GM12874 (cell line): Measurements from ENCODE around the gene BEX2.

Source experiments
- CTCF ChIP-seq: IDR thresholded peaks from 2 replicates; pipeline ENCODE4 v1.5.1; 2011; ENCODE audit warnings: low read depth, mild to moderate bottlenecking, control low read depth, low read length, moderate library complexity; ENCODE audit not compliant: insufficient read depth

The BEX2 gene

GRCh38 chrX:103343105-103343504, 32.3 kb upstream of the BEX2 start:
- TF ChIP-seq CTCF = peak; percentile 40

GRCh38 chrX:103338663-103339062, 27.9 kb upstream of the BEX2 start:
- TF ChIP-seq CTCF = no peak

GRCh38 chrX:103330681-103331288, 20.0 kb upstream of the BEX2 start:
- no peak for TF ChIP-seq CTCF

GRCh38 chrX:103329991-103330390, 19.2 kb upstream of the BEX2 start, which contains the start of gene TCEAL7:
TSS of gene TCEAL7 (plus strand) at chrX:103330239. CDS start at chrX:103331404, 1,165 bp downstream.
- TF ChIP-seq CTCF = no peak

GRCh38 chrX:103311399-103311780, 600 bp upstream of the BEX2 start:
- TF ChIP-seq CTCF = no peak

GRCh38 chrX:103309860-103310554, 783 bp downstream of the BEX2 start:
- no peak for TF ChIP-seq CTCF

GRCh38 chrX:103304705-103305104, 6.1 kb downstream of the BEX2 start:
- no peak for TF ChIP-seq CTCF
